ENCODE data around the gene C15orf39.

GRCh38 chr15:75161106-75161916, 40.4 kb upstream of the C15orf39 start:
- TF ChIP-seq GATA2 (IDR thresholded peaks at IDR 0.05; ENCODE audit: low read depth, low read length) (no peak), GATA3 (IDR thresholded peaks at IDR 0.05; ENCODE audit: low read depth, low read length) (no peak)
